A172 (cell line): ENCODE data around the gene PPP1R1B. TPM values are rescaled to one million over a fixed set of nuclear protein-coding genes. Genes with fewer than 3 reads are reported as not detected.

ENCODE experiments used
- DNase-seq: peaks from one replicate; pipeline ENCODE4 v3.0.0-alpha.2; 2015; ENCODE audit warnings: low spot score
- total RNA-seq: library from RNA; depleted of rRNA; stranded (reverse); fragments of >200 nt; shearing (Covaris generic); gene quantifications from 2 replicates; pipeline ENCODE4 v1.2.3, GENCODE V29; 2014

Gene PPP1R1B
- total RNA-seq, 1 experiment from 2014 or later, result not detected

- no peak for DNase-seq
Measured at GRCh38 chr17:39632153-39632941, 5.6 kb downstream of the PPP1R1B start.

GRCh38 chr17:39633570-39634183, 6.9 kb downstream of the PPP1R1B start:
- DNase-seq, result no peak

GRCh38 chr17:39634384-39634871, 7.7 kb downstream of the PPP1R1B start:
- DNase-seq, result no peak

GRCh38 chr17:39635614-39636176, 8.9 kb downstream of the PPP1R1B start:
- DNase-seq, result no peak

- no peak for DNase-seq
Measured at GRCh38 chr17:39636587-39636926, 9.8 kb downstream of the PPP1R1B start.

GRCh38 chr17:39636927-39637736, 10.4 kb downstream of the PPP1R1B start, which contains the start of gene STARD3:
Gene STARD3 (plus strand): TSS chr17:39637144. CDS start chr17:39653532, 16,388 bp downstream.
- DNase-seq, result peak; percentile 76

- DNase-seq, result no peak
Measured at GRCh38 chr17:39638317-39638716, 11.6 kb downstream of the PPP1R1B start.

- no peak for DNase-seq
Measured at GRCh38 chr17:39639043-39639442, 12.3 kb downstream of the PPP1R1B start.

GRCh38 chr17:39639566-39640458, 13.1 kb downstream of the PPP1R1B start:
- DNase-seq, result no peak

- no peak for DNase-seq
Measured at GRCh38 chr17:39640591-39641031, 13.9 kb downstream of the PPP1R1B start.

GRCh38 chr17:39641097-39641496, 14.3 kb downstream of the PPP1R1B start:
- DNase-seq, result no peak

- no peak for DNase-seq
Measured at GRCh38 chr17:39641883-39642282, 15.1 kb downstream of the PPP1R1B start.

- no peak for DNase-seq
Measured at GRCh38 chr17:39642291-39643074, 15.7 kb downstream of the PPP1R1B start.

- peak; percentile 51 for DNase-seq
Measured at GRCh38 chr17:39643271-39643670, 16.5 kb downstream of the PPP1R1B start.

- no peak for DNase-seq
Measured at GRCh38 chr17:39647256-39647655, 20.5 kb downstream of the PPP1R1B start.

GRCh38 chr17:39648616-39649366, 22.0 kb downstream of the PPP1R1B start:
- DNase-seq, result no peak

- DNase-seq, result peak; percentile 94
Measured at GRCh38 chr17:39650121-39650579, 23.4 kb downstream of the PPP1R1B start.

GRCh38 chr17:39651923-39652586, 25.3 kb downstream of the PPP1R1B start:
- DNase-seq, result no peak
